Nephron (organoid): Measurements from ENCODE around the gene MRAS.
"Not testable (repeated sequence)": the region's sequence is repeated elsewhere in the genome, so short reads cannot be mapped to it uniquely, and the experiment has no call there.

ENCODE experiments used
- H3K27ac Mint-ChIP-seq, 3 experiments: 2 replicates each; pipeline ENCODE4 v1.8.0; 2020; ENCODE audit warnings: mixed read lengths in 3 of 3, mild to moderate bottlenecking in 2 of 3, moderate library complexity in 1 of 3
- H3K27me3 Mint-ChIP-seq: 2 replicates; pipeline ENCODE4 v1.8.0; 2021; ENCODE audit warnings: low read depth, mild to moderate bottlenecking, moderate library complexity, mixed read lengths
- H3K36me3 Mint-ChIP-seq: 2 replicates; pipeline ENCODE4 v1.8.0; 2020; ENCODE audit warnings: low read depth, mixed read lengths
- H3K4me1 Mint-ChIP-seq: 2 replicates; pipeline ENCODE4 v1.8.0; 2020; ENCODE audit warnings: mixed read lengths
- H3K4me3 Mint-ChIP-seq, 3 experiments: 2 replicates each; pipeline ENCODE4 v1.8.0; 2020; ENCODE audit warnings: mild to moderate bottlenecking in 3 of 3, mixed read lengths in 3 of 3, moderate library complexity in 2 of 3
- H3K9me3 Mint-ChIP-seq: 2 replicates; pipeline ENCODE4 v1.8.0; 2020; ENCODE audit warnings: mixed read lengths
- TF ChIP-seq, protein P1 (sequence below), 3 experiments: fragments of 200-600 bp; sonication (generic); IDR thresholded peaks; one replicate each; pipeline ENCODE4 v1.5.0; 2021; ENCODE audit warnings: antibody characterized with exemption in 3 of 3; ENCODE audit not compliant: unreplicated experiment in 3 of 3

MRAS gene

DNA sequence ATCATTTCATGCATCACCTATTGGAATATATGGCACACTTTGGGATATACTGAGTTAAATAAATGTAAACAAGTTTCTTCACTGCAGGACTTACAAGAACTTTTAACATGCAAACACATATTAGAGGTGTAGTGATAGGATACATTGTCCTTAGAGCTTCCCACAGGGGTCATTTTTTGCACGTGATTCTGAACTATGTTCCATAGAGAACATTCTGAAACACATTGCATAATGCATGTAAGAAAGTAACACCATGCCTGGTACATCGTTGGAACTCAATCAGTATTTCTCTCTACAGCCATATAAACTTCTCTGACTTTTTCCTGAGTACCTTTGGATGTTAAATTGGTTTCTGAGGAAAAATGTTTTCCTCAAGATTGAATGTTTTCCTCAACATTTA, 28.3 kb downstream of the MRAS start:
- Mint-ChIP-seq H3K27ac (peak overlapping the region in 1 of 3 experiments; percentile 55), H3K9me3 (no peaks in the 10 kb centered on the region), H3K27me3 (no peaks in the 10 kb centered on the region), H3K4me3 (no peak overlapping the region), H3K36me3 (peaks cover 43% of the 10 kb centered on the region), H3K4me1 (peaks cover 28% of the 10 kb centered on the region)
- TF ChIP-seq, protein P1, sequence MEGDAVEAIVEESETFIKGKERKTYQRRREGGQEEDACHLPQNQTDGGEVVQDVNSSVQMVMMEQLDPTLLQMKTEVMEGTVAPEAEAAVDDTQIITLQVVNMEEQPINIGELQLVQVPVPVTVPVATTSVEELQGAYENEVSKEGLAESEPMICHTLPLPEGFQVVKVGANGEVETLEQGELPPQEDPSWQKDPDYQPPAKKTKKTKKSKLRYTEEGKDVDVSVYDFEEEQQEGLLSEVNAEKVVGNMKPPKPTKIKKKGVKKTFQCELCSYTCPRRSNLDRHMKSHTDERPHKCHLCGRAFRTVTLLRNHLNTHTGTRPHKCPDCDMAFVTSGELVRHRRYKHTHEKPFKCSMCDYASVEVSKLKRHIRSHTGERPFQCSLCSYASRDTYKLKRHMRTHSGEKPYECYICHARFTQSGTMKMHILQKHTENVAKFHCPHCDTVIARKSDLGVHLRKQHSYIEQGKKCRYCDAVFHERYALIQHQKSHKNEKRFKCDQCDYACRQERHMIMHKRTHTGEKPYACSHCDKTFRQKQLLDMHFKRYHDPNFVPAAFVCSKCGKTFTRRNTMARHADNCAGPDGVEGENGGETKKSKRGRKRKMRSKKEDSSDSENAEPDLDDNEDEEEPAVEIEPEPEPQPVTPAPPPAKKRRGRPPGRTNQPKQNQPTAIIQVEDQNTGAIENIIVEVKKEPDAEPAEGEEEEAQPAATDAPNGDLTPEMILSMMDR (IDR thresholded peaks at IDR 0.05; ENCODE audit: unreplicated experiment in 3 of 3), result no peak

DNA sequence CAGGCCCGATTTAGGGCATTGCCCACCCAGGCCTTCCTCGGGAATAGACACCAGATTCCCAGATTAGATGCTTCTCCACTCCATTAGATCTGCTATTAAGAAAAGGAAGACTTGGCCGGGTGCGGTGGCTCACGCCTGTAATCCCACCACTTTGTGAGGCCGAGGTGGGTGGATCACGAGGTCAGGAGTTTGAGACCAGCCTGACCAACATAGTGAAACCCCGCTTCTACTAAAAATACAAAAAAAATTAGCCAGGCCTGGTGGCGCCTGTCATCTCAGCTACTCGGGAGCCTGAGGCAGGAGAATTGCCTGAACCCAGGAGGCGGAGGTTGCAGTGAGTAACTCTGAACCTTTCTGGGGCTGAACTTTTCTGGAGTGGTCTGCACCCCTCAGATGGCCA, 28.8 kb downstream of the MRAS start:
- Mint-ChIP-seq H3K4me1 (peaks cover 29% of the 10 kb centered on the region), H3K27ac (peak overlapping the region in 1 of 3 experiments; percentile 55), H3K36me3 (peaks cover 43% of the 10 kb centered on the region)
- not testable (repeated sequence) for H3K4me3 Mint-ChIP-seq, H3K9me3 Mint-ChIP-seq, H3K27me3 Mint-ChIP-seq

DNA sequence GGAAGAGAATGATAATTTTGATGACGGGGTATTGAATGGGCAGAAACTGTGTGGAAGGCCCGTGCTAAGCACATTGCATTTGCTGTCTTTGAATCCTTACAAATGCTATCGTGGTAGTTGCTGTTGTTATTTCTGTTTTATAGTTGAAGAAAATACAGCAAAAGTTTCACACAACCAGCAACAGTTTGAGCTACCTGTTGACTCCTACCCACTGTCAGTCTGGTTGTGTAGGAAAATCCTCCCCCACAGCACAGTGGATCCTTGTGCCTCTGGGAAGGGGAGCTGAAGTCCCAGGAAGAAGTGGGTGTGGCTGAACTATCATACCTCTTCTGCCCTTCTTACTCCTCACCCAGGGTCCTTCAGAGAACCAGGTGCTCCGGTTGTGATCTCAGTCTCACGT, 29.4 kb downstream of the MRAS start:
- TF ChIP-seq, protein P1 (IDR thresholded peaks at IDR 0.05; ENCODE audit: unreplicated experiment in 3 of 3), result no peak

DNA sequence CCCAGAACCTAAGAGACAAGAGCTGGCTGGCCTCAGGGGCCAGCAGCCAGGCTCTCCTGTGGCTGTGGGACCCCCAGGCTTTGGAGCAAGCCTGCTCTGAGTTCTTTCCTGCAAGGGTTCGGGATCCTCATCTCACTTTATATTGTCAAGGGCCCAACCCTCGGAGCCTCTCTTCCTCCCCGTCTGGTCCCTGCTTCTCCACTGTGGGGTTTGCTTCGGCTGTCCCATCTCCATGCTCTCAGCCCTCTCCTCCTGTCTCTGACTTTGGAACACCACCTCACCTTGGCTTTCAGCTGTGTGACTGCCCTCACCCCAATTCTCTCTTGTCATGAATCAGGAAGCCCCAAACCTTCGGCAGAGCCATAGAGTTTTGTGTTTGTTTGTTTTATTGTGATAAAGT, 30.0 kb downstream of the MRAS start:
- peaks cover 36% of the 10 kb centered on the region for H3K36me3 Mint-ChIP-seq
- no peaks in the 10 kb centered on the region for H3K27me3 Mint-ChIP-seq
- peaks cover 30% of the 10 kb centered on the region for H3K4me1 Mint-ChIP-seq
- H3K27ac Mint-ChIP-seq, result no peak overlapping the region
- no peak overlapping the region for H3K4me3 Mint-ChIP-seq
- no peaks in the 10 kb centered on the region for H3K9me3 Mint-ChIP-seq
- TF ChIP-seq, protein P1 (IDR thresholded peaks at IDR 0.05; ENCODE audit: unreplicated experiment in 3 of 3), result no peak

More for the DNA sequence above, 29.4 kb downstream of the MRAS start:
- Mint-ChIP-seq H3K9me3 (no peaks in the 10 kb centered on the region), H3K36me3 (peaks cover 42% of the 10 kb centered on the region), H3K27me3 (no peaks in the 10 kb centered on the region), H3K27ac (no peak overlapping the region), H3K4me1 (peaks cover 30% of the 10 kb centered on the region), H3K4me3 (no peak overlapping the region)

DNA sequence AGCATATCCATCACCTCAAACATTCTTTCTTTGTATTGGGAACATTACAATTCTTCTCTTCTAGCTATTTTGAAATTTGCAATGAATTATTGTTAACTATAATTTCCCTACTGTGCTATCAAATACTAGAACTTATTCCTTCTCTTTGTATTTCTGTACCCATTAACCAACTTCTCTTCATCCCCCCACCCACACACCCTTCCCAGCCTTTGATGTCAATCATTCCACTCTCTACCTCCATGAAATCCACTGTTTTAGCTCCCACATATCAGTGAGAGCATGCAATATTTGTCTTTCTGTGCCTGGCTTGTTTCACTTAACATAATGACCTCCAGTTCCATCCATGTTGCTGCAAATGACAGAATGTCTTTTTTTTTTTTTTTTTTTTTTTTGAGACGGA, 30.6 kb downstream of the MRAS start:
- Mint-ChIP-seq H3K4me3 (no peak overlapping the region), H3K4me1 (peaks cover 30% of the 10 kb centered on the region), H3K9me3 (peaks cover 2% of the 10 kb centered on the region), H3K27me3 (no peaks in the 10 kb centered on the region), H3K36me3 (peaks cover 35% of the 10 kb centered on the region), H3K27ac (no peak overlapping the region)
- TF ChIP-seq, protein P1 (IDR thresholded peaks at IDR 0.05; ENCODE audit: unreplicated experiment in 3 of 3), result no peak

DNA sequence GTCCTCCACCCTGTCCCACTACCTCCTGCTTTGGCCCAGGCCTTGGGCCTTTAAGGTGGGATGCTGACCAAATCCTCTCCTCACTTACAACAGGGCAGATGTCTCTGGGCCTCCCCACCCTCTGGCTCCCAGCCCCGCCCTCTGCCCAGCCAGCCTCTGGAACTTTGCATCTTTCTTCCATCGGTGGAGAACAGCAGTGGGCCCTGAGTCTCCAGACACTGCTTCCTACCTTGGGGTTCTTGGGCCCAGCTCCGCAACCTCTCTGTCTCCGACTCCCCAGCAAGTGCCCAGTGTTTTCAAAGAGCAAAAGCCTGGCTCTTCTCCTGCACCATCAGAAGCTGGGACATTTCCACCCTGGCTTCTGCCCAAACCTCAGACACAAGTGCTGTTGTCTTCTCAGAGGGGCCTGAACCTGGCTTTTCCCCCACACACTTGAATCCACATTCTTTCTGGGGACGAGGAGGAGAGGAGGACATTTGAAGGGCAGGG, 33.1 kb downstream of the MRAS start:
- TF ChIP-seq, protein P1 (IDR thresholded peaks at IDR 0.05; ENCODE audit: unreplicated experiment in 3 of 3), result no peak
- H3K9me3 Mint-ChIP-seq, result peaks cover 2% of the 10 kb centered on the region
- peak overlapping the region; percentile 83 to 86 (median 84) for H3K27ac Mint-ChIP-seq

More for the DNA sequence above, 33.1 kb downstream of the MRAS start:
- Mint-ChIP-seq H3K27me3 (no peaks in the 10 kb centered on the region), H3K4me3 (no peak overlapping the region), H3K4me1 (peaks cover 32% of the 10 kb centered on the region), H3K36me3 (peaks cover 37% of the 10 kb centered on the region)
